Measurements from ENCODE around the gene FCF1. TPM values are rescaled to one million over a fixed set of nuclear protein-coding genes. Genes with fewer than 3 reads are reported as not detected.
"Not testable (repeated sequence)": the region's sequence is repeated elsewhere in the genome, so short reads cannot be mapped to it uniquely, and the experiment has no call there.

FCF1 gene
- total RNA-seq, 2 experiments from 2014 or later, result 87.7 to 112 TPM

- ChIA-PET POLR2A (no interaction called here), CTCF (no interaction called here)
- Mint-ChIP-seq H3K36me3 (ENCODE audit: low read depth) (peaks cover 39% of the 10 kb centered on the region), H3K27me3 (no peaks in the 10 kb centered on the region), H3K9me3 (ENCODE audit: low read depth) (no peaks in the 10 kb centered on the region), H3K27ac (no peak overlapping the region), H3K4me3 (no peak overlapping the region), H3K4me1 (no peaks in the 10 kb centered on the region)
- intact Hi-C loops (cut with DNase I, micrococcal nuclease), result no loop called here
- ATAC-seq (no peak), DNase-seq (no peak)
Measured at GRCh38 chr14:74735125-74735524, 22.2 kb downstream of the FCF1 start.

DNA sequence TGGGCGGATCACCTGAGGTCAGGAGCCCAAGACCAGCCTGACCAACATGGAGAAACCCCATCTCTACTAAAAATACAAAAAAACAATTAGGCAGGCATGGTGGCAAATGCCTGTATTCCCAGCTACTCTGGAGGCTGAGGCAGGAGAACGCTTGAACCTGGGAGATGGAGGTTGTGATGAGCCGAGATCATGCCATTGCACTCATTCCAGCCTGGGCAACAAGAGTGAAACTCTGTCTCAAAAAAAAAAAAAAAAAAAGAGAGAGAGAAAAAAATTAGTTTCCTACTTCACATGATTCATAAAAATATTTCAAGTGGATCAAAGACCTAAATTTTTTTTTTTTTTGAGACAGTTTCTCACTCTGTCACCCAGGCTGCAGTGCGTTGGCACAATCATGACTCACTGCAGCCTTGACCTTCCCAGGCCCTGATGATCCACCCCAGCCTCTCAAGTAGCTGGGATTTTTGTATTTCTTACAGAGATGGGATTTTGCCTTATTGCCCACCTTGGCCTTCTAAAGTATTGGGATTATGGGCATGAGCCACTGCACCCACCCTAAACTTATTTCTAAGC is 24.9 kb downstream of the FCF1 start:
- POLR2A ChIA-PET, result no interaction called here
- Mint-ChIP-seq H3K36me3 (ENCODE audit: low read depth) (peaks cover 32% of the 10 kb centered on the region), H3K4me3 (no peak overlapping the region), H3K27ac (no peak overlapping the region), H3K27me3 (no peaks in the 10 kb centered on the region), H3K4me1 (no peaks in the 10 kb centered on the region), H3K9me3 (ENCODE audit: low read depth) (no peaks in the 10 kb centered on the region)
- DNase-seq (peak; percentile 30), ATAC-seq (peak; percentile 57)
- CTCF ChIA-PET, result interaction anchor here (0.7 kb wide), 1 partner anchor 39 kb away, joined by 3 read pairs; no protein-coding TSS in a partner anchor
- intact Hi-C loops (cut with DNase I, micrococcal nuclease), result no loop called here

GRCh38 chr14:74739293-74740030 is 26.5 kb downstream of the FCF1 start:
- H3K36me3 Mint-ChIP-seq (ENCODE audit: low read depth), result peaks cover 28% of the 10 kb centered on the region
- POLR2A ChIA-PET, result no interaction called here
- no peak for DNase-seq
- H3K4me1 Mint-ChIP-seq, result no peaks in the 10 kb centered on the region
- ATAC-seq, result no peak
- CTCF ChIA-PET, result no interaction called here
- H3K9me3 Mint-ChIP-seq (ENCODE audit: low read depth), result no peaks in the 10 kb centered on the region
- no peaks in the 10 kb centered on the region for H3K27me3 Mint-ChIP-seq
- intact Hi-C loops (cut with DNase I, micrococcal nuclease), result no loop called here
- H3K4me3 Mint-ChIP-seq, result no peak overlapping the region
- no peak overlapping the region for H3K27ac Mint-ChIP-seq

- ChIA-PET CTCF (no interaction called here), POLR2A (no interaction called here)
- intact Hi-C loops (cut with DNase I, micrococcal nuclease), result no loop called here
- Mint-ChIP-seq H3K27ac (no peak overlapping the region), H3K36me3 (ENCODE audit: low read depth) (peaks cover 4% of the 10 kb centered on the region), H3K9me3 (ENCODE audit: low read depth) (peaks cover 5% of the 10 kb centered on the region), H3K4me1 (no peaks in the 10 kb centered on the region), H3K4me3 (no peak overlapping the region), H3K27me3 (no peaks in the 10 kb centered on the region)
- DNase-seq, result no peak
- no peak for ATAC-seq
Measured at GRCh38 chr14:74747237-74747636, 34.3 kb downstream of the FCF1 start.

DNA sequence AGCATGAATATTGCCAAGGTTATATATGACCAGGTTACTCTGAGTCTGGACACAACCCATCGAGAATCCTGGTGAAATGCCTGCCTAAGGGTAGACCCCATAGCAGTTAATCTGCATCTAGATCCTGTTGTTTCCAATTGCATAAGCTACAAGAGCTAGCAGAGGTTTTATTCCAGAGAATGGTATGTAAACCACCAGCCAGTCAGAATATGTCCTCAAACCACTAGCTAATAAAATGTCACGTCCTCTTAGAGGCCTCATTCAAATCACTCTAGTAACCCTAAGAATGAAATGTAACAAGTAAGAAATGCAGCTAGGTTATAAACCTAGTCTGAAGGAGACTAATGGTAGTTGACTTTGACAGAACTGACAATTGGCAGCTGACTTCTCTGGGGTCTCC is 41.2 kb downstream of the FCF1 start:
- no peak overlapping the region for H3K4me3 Mint-ChIP-seq
- intact Hi-C loops (cut with DNase I, micrococcal nuclease), result no loop called here
- ATAC-seq (no peak), DNase-seq (no peak)
- no peaks in the 10 kb centered on the region for H3K27me3 Mint-ChIP-seq
- CTCF ChIA-PET, result interaction anchor here (0.7 kb wide), 3 partner anchors 40 to 152 kb away, joined by 3 read pairs; no protein-coding TSS in a partner anchor
- H3K9me3 Mint-ChIP-seq (ENCODE audit: low read depth), result peaks cover 11% of the 10 kb centered on the region
- peaks cover 8% of the 10 kb centered on the region for H3K36me3 Mint-ChIP-seq (ENCODE audit: low read depth)
- no peaks in the 10 kb centered on the region for H3K4me1 Mint-ChIP-seq
- POLR2A ChIA-PET, result no interaction called here
- H3K27ac Mint-ChIP-seq, result no peak overlapping the region

- CTCF ChIA-PET, result interaction anchor here (0.7 kb wide), 3 partner anchors 93 to 192 kb away, joined by 3 read pairs; no protein-coding TSS in a partner anchor
- Mint-ChIP-seq H3K36me3 (ENCODE audit: low read depth) (peaks cover 8% of the 10 kb centered on the region), H3K4me1 (no peaks in the 10 kb centered on the region), H3K27me3 (no peaks in the 10 kb centered on the region), H3K4me3 (no peak overlapping the region), H3K27ac (no peak overlapping the region), H3K9me3 (ENCODE audit: low read depth) (peaks cover 11% of the 10 kb centered on the region)
- DNase-seq (no peak), ATAC-seq (no peak)
- POLR2A ChIA-PET, result no interaction called here
- intact Hi-C loops (cut with DNase I, micrococcal nuclease), result no loop called here
Measured at GRCh38 chr14:74754899-74755298, 42.0 kb downstream of the FCF1 start.

GRCh38 chr14:74756326-74756725 is 43.4 kb downstream of the FCF1 start:
- Mint-ChIP-seq H3K4me1 (no peaks in the 10 kb centered on the region), H3K4me3 (no peak overlapping the region), H3K27me3 (no peaks in the 10 kb centered on the region), H3K36me3 (ENCODE audit: low read depth) (peaks cover 8% of the 10 kb centered on the region), H3K27ac (no peak overlapping the region), H3K9me3 (ENCODE audit: low read depth) (peaks cover 11% of the 10 kb centered on the region)
- CTCF ChIA-PET, result interaction anchor here (0.7 kb wide), 1 partner anchor 110 kb away, joined by 3 read pairs; no protein-coding TSS in a partner anchor
- no peak for ATAC-seq
- DNase-seq, result no peak
- POLR2A ChIA-PET, result no interaction called here
- intact Hi-C loops (cut with DNase I, micrococcal nuclease), result no loop called here

- H3K36me3 Mint-ChIP-seq (ENCODE audit: low read depth); POLR2A ChIA-PET; H3K27ac Mint-ChIP-seq; H3K27me3 Mint-ChIP-seq; H3K9me3 Mint-ChIP-seq (ENCODE audit: low read depth); ATAC-seq; DNase-seq; H3K4me3 Mint-ChIP-seq; intact Hi-C loops (cut with DNase I, micrococcal nuclease): not testable (repeated sequence)
- peaks cover 11% of the 10 kb centered on the region for H3K4me1 Mint-ChIP-seq
- CTCF ChIA-PET, result interaction anchor here (0.7 kb wide), 1 partner anchor 11 kb away, joined by 3 read pairs; no protein-coding TSS in a partner anchor
Measured at GRCh38 chr14:74758505-74758904, 45.6 kb downstream of the FCF1 start.

GRCh38 chr14:74762917-74763802 is 50.2 kb downstream of the FCF1 start, which contains the start of gene YLPM1:
TSS of gene YLPM1 (plus strand) at chr14:74763316. CDS start at chr14:74763490, 174 bp downstream.
- Mint-ChIP-seq H3K9me3 (ENCODE audit: low read depth) (no peaks in the 10 kb centered on the region), H3K4me1 (peaks cover 42% of the 10 kb centered on the region), H3K4me3 (peak within 1 kb of the TSS; percentile 96), H3K27ac (peak within 1 kb of the TSS; percentile 97), H3K27me3 (no peaks in the 10 kb centered on the region), H3K36me3 (ENCODE audit: low read depth) (peaks cover 28% of the 10 kb centered on the region)
- intact Hi-C loops (cut with DNase I, micrococcal nuclease), result loop anchor here (1.0 to 10.0 kb wide), 12 partner anchors 50 to 1708 kb away; partner anchors contain the start of genes AREL1 (in 2 of the 2), FCF1 (in 2 of the 2), ABCD4 (in 1 of the 2) and ALDH6A1 (in 1 of the 2)
- ATAC-seq (peak; percentile 92), DNase-seq (peak; percentile 95)
- POLR2A ChIA-PET, result interaction anchor here (0.6 to 0.7 kb wide), 2 partner anchors 147 to 560 kb away, joined by 3 read pairs; no protein-coding TSS in a partner anchor
- CTCF ChIA-PET, result interaction anchor here (0.6 to 1.4 kb wide), 15 partner anchors 8 to 758 kb away, joined by 3 to 9 read pairs (median 3); no protein-coding TSS in a partner anchor

GRCh38 chr14:74763803-74764531 is 51.0 kb downstream of the FCF1 start:
- CTCF ChIA-PET, result interaction anchor here (0.6 to 1.4 kb wide), 13 partner anchors 7 to 757 kb away, joined by 3 to 9 read pairs (median 3); no protein-coding TSS in a partner anchor
- Mint-ChIP-seq H3K27me3 (no peaks in the 10 kb centered on the region), H3K4me3 (peak overlapping the region; percentile 96), H3K27ac (peak overlapping the region; percentile 97), H3K4me1 (peaks cover 47% of the 10 kb centered on the region), H3K9me3 (ENCODE audit: low read depth) (no peaks in the 10 kb centered on the region), H3K36me3 (ENCODE audit: low read depth) (peaks cover 32% of the 10 kb centered on the region)
- intact Hi-C loops (cut with DNase I, micrococcal nuclease), result loop anchor here (1.0 to 10.0 kb wide), 12 partner anchors 51 to 1709 kb away; partner anchors contain the start of genes AREL1 (in 2 of the 2), FCF1 (in 2 of the 2), ABCD4 (in 1 of the 2) and ALDH6A1 (in 1 of the 2)
- ATAC-seq (peak; percentile 23), DNase-seq (peak; percentile 43)
- POLR2A ChIA-PET, result interaction anchor here (0.6 to 0.7 kb wide), 2 partner anchors 148 to 561 kb away, joined by 3 read pairs; no protein-coding TSS in a partner anchor
